ENCODE data around the gene SON.

The SON gene

GRCh38 chr21:33561373-33561772 is 18.5 kb downstream of the SON start:
- Histone ChIP-seq H3K18ac (ENCODE audit: low read length) (no peak overlapping the region), H4K8ac (ENCODE audit: low read depth, low read length) (no peak overlapping the region), H3K79me1 (ENCODE audit: low read depth, low read length) (peaks cover 2% of the 10 kb centered on the region), H2BK15ac (ENCODE audit: low read length) (no peak overlapping the region), H2BK120ac (ENCODE audit: low read depth, low read length) (no peak overlapping the region), H3K4me1 (ENCODE audit: control insufficient read depth in 2 of 2, insufficient read depth in 1 of 2, low read depth in 1 of 2, low read length in 2 of 2) (no peaks in the 10 kb centered on the region), H3K27ac (replicated peaks; ENCODE audit: low read length) (no peak overlapping the region), H3K23ac (ENCODE audit: low read depth, low read length, poor library complexity) (no peak overlapping the region), H3K9me3 (replicated peaks in 1 of 2; ENCODE audit: control insufficient read depth in 2 of 2, insufficient read depth in 1 of 2, low read depth in 1 of 2, low read length in 2 of 2) (peaks cover 0 to 4% of the 10 kb centered on the region in 2 donors), H3K4me3 (ENCODE audit: low read length in 2 of 2) (no peak overlapping the region), H3K9ac (ENCODE audit: low read depth, low read length, poor library complexity) (no peak overlapping the region), H3K36me3 (replicated peaks in 1 of 2; ENCODE audit: control insufficient read depth in 2 of 2, insufficient read depth in 2 of 2, low read length in 2 of 2) (peaks cover 29 to 99% of the 10 kb centered on the region in 2 donors), H3K14ac (ENCODE audit: low read length) (no peak overlapping the region), H2AK5ac (ENCODE audit: low read depth, low read length) (no peak overlapping the region), H3K27me3 (ENCODE audit: control insufficient read depth in 3 of 3, insufficient read depth in 3 of 3, low read depth in 1 of 3, low read length in 3 of 3) (no peaks in the 10 kb centered on the region), H4K91ac (ENCODE audit: low read depth, low read length, poor library complexity) (no peak overlapping the region), H2BK5ac (ENCODE audit: low read length) (no peak overlapping the region), H3K4me2 (ENCODE audit: insufficient read depth, low read length, poor library complexity, severe bottlenecking) (no peak overlapping the region), H2BK12ac (ENCODE audit: low read length) (no peak overlapping the region), H2AFZ (ENCODE audit: low read length) (no peak overlapping the region), H3K4ac (ENCODE audit: low read length) (no peak overlapping the region)
- no CpG with 5 or more reads among the region's 2 CpGs for WGBS, 2 donors (ENCODE audit: extremely low coverage in 2 of 2, insufficient read length in 2 of 2, insufficient replicate concordance in 1 of 2)
- DNase-seq (ENCODE audit: low spot score): no peak

- H3K27me3 ChIP-seq (ENCODE audit: control insufficient read depth in 3 of 3, insufficient read depth in 3 of 3, low read depth in 1 of 3, low read length in 3 of 3): no peaks in the 10 kb centered on the region
- no peak overlapping the region for H3K27ac ChIP-seq (replicated peaks; ENCODE audit: low read length)
- no peak overlapping the region for H3K14ac ChIP-seq (ENCODE audit: low read length)
- no peak overlapping the region for H2AK5ac ChIP-seq (ENCODE audit: low read depth, low read length)
- no peaks in the 10 kb centered on the region for H3K4me1 ChIP-seq (ENCODE audit: control insufficient read depth in 2 of 2, insufficient read depth in 1 of 2, low read depth in 1 of 2, low read length in 2 of 2)
- no peak overlapping the region for H3K4me2 ChIP-seq (ENCODE audit: insufficient read depth, low read length, poor library complexity, severe bottlenecking)
- peaks cover 25 to 100% of the 10 kb centered on the region in 2 donors for H3K36me3 ChIP-seq (replicated peaks in 1 of 2; ENCODE audit: control insufficient read depth in 2 of 2, insufficient read depth in 2 of 2, low read length in 2 of 2)
- H3K23ac ChIP-seq (ENCODE audit: low read depth, low read length, poor library complexity): no peak overlapping the region
- no CpG with 5 or more reads among the region's 2 CpGs for WGBS, 2 donors (ENCODE audit: extremely low coverage in 2 of 2, insufficient read length in 2 of 2, insufficient replicate concordance in 1 of 2)
- no peak overlapping the region for H3K4me3 ChIP-seq (ENCODE audit: low read length in 2 of 2)
- H3K4ac ChIP-seq (ENCODE audit: low read length): no peak overlapping the region
- DNase-seq (ENCODE audit: low spot score): no peak
- no peak overlapping the region for H3K9ac ChIP-seq (ENCODE audit: low read depth, low read length, poor library complexity)
- no peak overlapping the region for H4K91ac ChIP-seq (ENCODE audit: low read depth, low read length, poor library complexity)
- no peak overlapping the region for H2BK5ac ChIP-seq (ENCODE audit: low read length)
- no peak overlapping the region for H3K18ac ChIP-seq (ENCODE audit: low read length)
- no peak overlapping the region for H2AFZ ChIP-seq (ENCODE audit: low read length)
- no peak overlapping the region for H2BK120ac ChIP-seq (ENCODE audit: low read depth, low read length)
- no peak overlapping the region for H2BK12ac ChIP-seq (ENCODE audit: low read length)
- no peak overlapping the region for H4K8ac ChIP-seq (ENCODE audit: low read depth, low read length)
- peaks cover 2% of the 10 kb centered on the region for H3K79me1 ChIP-seq (ENCODE audit: low read depth, low read length)
- H2BK15ac ChIP-seq (ENCODE audit: low read length): no peak overlapping the region
- H3K9me3 ChIP-seq (replicated peaks in 1 of 2; ENCODE audit: control insufficient read depth in 2 of 2, insufficient read depth in 1 of 2, low read depth in 1 of 2, low read length in 2 of 2): peaks cover 0 to 4% of the 10 kb centered on the region in 2 donors
Observed at GRCh38 chr21:33562389-33562788, 19.6 kb downstream of the SON start.

GRCh38 chr21:33566514-33566913 is 23.7 kb downstream of the SON start:
- Histone ChIP-seq H3K9me3 (replicated peaks in 1 of 2; ENCODE audit: control insufficient read depth in 2 of 2, insufficient read depth in 1 of 2, low read depth in 1 of 2, low read length in 2 of 2) (no peaks in the 10 kb centered on the region), H3K4me3 (ENCODE audit: low read length in 2 of 2) (no peak overlapping the region), H3K4me2 (ENCODE audit: insufficient read depth, low read length, poor library complexity, severe bottlenecking) (no peak overlapping the region), H2BK12ac (ENCODE audit: low read length) (no peak overlapping the region), H3K36me3 (replicated peaks in 1 of 2; ENCODE audit: control insufficient read depth in 2 of 2, insufficient read depth in 2 of 2, low read length in 2 of 2) (peaks cover 12 to 100% of the 10 kb centered on the region in 2 donors), H3K9ac (ENCODE audit: low read depth, low read length, poor library complexity) (no peak overlapping the region), H2BK5ac (ENCODE audit: low read length) (no peak overlapping the region), H2BK15ac (ENCODE audit: low read length) (no peak overlapping the region), H3K4ac (ENCODE audit: low read length) (no peak overlapping the region), H3K27me3 (ENCODE audit: control insufficient read depth in 3 of 3, insufficient read depth in 3 of 3, low read depth in 1 of 3, low read length in 3 of 3) (no peaks in the 10 kb centered on the region), H2BK120ac (ENCODE audit: low read depth, low read length) (no peak overlapping the region), H2AFZ (ENCODE audit: low read length) (no peak overlapping the region), H2AK5ac (ENCODE audit: low read depth, low read length) (no peak overlapping the region), H3K4me1 (ENCODE audit: control insufficient read depth in 2 of 2, insufficient read depth in 1 of 2, low read depth in 1 of 2, low read length in 2 of 2) (no peaks in the 10 kb centered on the region), H3K27ac (replicated peaks; ENCODE audit: low read length) (no peak overlapping the region), H4K8ac (ENCODE audit: low read depth, low read length) (no peak overlapping the region), H3K23ac (ENCODE audit: low read depth, low read length, poor library complexity) (no peak overlapping the region), H3K14ac (ENCODE audit: low read length) (no peak overlapping the region), H3K18ac (ENCODE audit: low read length) (no peak overlapping the region), H4K91ac (ENCODE audit: low read depth, low read length, poor library complexity) (no peak overlapping the region), H3K79me1 (ENCODE audit: low read depth, low read length) (peaks cover 3% of the 10 kb centered on the region)
- no CpG with 5 or more reads among the region's 2 CpGs for WGBS, 2 donors (ENCODE audit: extremely low coverage in 2 of 2, insufficient read length in 2 of 2, insufficient replicate concordance in 1 of 2)
- DNase-seq (ENCODE audit: low spot score): no peak

GRCh38 chr21:33567914-33568313 is 25.1 kb downstream of the SON start:
- Histone ChIP-seq H3K9ac (ENCODE audit: low read depth, low read length, poor library complexity) (no peak overlapping the region), H2BK5ac (ENCODE audit: low read length) (no peak overlapping the region), H3K27ac (replicated peaks; ENCODE audit: low read length) (no peak overlapping the region), H3K36me3 (replicated peaks in 1 of 2; ENCODE audit: control insufficient read depth in 2 of 2, insufficient read depth in 2 of 2, low read length in 2 of 2) (peaks cover 15 to 100% of the 10 kb centered on the region in 2 donors), H3K4me3 (ENCODE audit: low read length in 2 of 2) (no peak overlapping the region), H2BK120ac (ENCODE audit: low read depth, low read length) (no peak overlapping the region), H3K4ac (ENCODE audit: low read length) (no peak overlapping the region), H2AFZ (ENCODE audit: low read length) (no peak overlapping the region), H2BK15ac (ENCODE audit: low read length) (no peak overlapping the region), H4K8ac (ENCODE audit: low read depth, low read length) (no peak overlapping the region), H3K14ac (ENCODE audit: low read length) (no peak overlapping the region), H3K4me1 (ENCODE audit: control insufficient read depth in 2 of 2, insufficient read depth in 1 of 2, low read depth in 1 of 2, low read length in 2 of 2) (no peaks in the 10 kb centered on the region), H3K4me2 (ENCODE audit: insufficient read depth, low read length, poor library complexity, severe bottlenecking) (no peak overlapping the region), H3K23ac (ENCODE audit: low read depth, low read length, poor library complexity) (no peak overlapping the region), H3K9me3 (replicated peaks in 1 of 2; ENCODE audit: control insufficient read depth in 2 of 2, insufficient read depth in 1 of 2, low read depth in 1 of 2, low read length in 2 of 2) (no peaks in the 10 kb centered on the region), H3K79me1 (ENCODE audit: low read depth, low read length) (peaks cover 3% of the 10 kb centered on the region), H2AK5ac (ENCODE audit: low read depth, low read length) (no peak overlapping the region), H3K27me3 (ENCODE audit: control insufficient read depth in 3 of 3, insufficient read depth in 3 of 3, low read depth in 1 of 3, low read length in 3 of 3) (no peaks in the 10 kb centered on the region), H2BK12ac (ENCODE audit: low read length) (no peak overlapping the region), H4K91ac (ENCODE audit: low read depth, low read length, poor library complexity) (no peak overlapping the region), H3K18ac (ENCODE audit: low read length) (no peak overlapping the region)
- no CpG with 5 or more reads among the region's 6 CpGs for WGBS, 2 donors (ENCODE audit: extremely low coverage in 2 of 2, insufficient read length in 2 of 2, insufficient replicate concordance in 1 of 2)
- no peak for DNase-seq (ENCODE audit: low spot score)
